ENCODE data around the gene KYAT1. TPM values are rescaled to one million over a fixed set of nuclear protein-coding genes. Genes with fewer than 3 reads are reported as not detected.

The KYAT1 gene
- total and polyA plus RNA-seq, 2 of the 8 experiments (the other 6 are each of a cell fraction or from before 2014, with no cell fraction given) = 30.4 to 42.2 TPM

GRCh38 chr9:128838338-128838737 lies 43.4 kb downstream of the KYAT1 start:
- Histone ChIP-seq H2BK5ac (ENCODE audit: low read depth, low read length) (no peak overlapping the region), H3K56ac (replicated peaks; ENCODE audit: insufficient read length, low read depth, low read length) (no peak overlapping the region), H3K23me2 (ENCODE audit: low read depth, low read length) (no peaks in the 10 kb centered on the region), H3K79me2 (ENCODE audit: control insufficient read depth in 1 of 2, insufficient read depth in 2 of 2, low read length in 2 of 2) (no peaks in the 10 kb centered on the region), H3K4me3 (ENCODE audit: extremely low read depth in 1 of 4, insufficient read depth in 2 of 4, low read depth in 3 of 4, low read length in 4 of 4) (no peak overlapping the region), H3K36me3 (ENCODE audit: control insufficient read depth in 2 of 4, insufficient read depth in 4 of 4, low read length in 3 of 4) (peaks cover 0 to 10% (median 3%) of the 10 kb centered on the region in 4 experiments; a peak in 5 of 8 replicates), H3K4ac (replicated peaks; ENCODE audit: insufficient read length, low read depth, low read length) (no peak overlapping the region), H3K27ac (ENCODE audit: low read depth, low read length) (no peak overlapping the region), H2BK15ac (ENCODE audit: low read length) (no peak overlapping the region), H4K91ac (replicated peaks; ENCODE audit: insufficient read length, low read length) (no peak overlapping the region), H4K20me1 (replicated peaks in 1 of 2; ENCODE audit: control insufficient read depth in 1 of 2, insufficient read depth in 2 of 2, low read length in 2 of 2) (peaks cover 0 to 9% of the 10 kb centered on the region in 2 experiments), H2BK20ac (ENCODE audit: low read length) (no peak overlapping the region), H3K18ac (ENCODE audit: extremely low read depth, low read length) (no peak overlapping the region), H3K4me2 (ENCODE audit: insufficient read depth in 1 of 2, low read depth in 2 of 2, low read length in 2 of 2) (no peak overlapping the region), H3K79me1 (ENCODE audit: low read depth, low read length) (no peaks in the 10 kb centered on the region), H3K27me3 (replicated peaks in 1 of 4; ENCODE audit: control insufficient read depth in 3 of 4, extremely low read depth in 1 of 4, insufficient read depth in 3 of 4, low read length in 3 of 4) (no peaks in the 10 kb centered on the region), H3K9me3 (ENCODE audit: insufficient read depth in 2 of 2, low read depth in 1 of 2, low read length in 1 of 2) (no peaks in the 10 kb centered on the region), H4K8ac (ENCODE audit: extremely low read depth, insufficient read depth, low read length) (no peak overlapping the region; the same call in 1 of the 2 replicates), H2BK12ac (ENCODE audit: low read depth, low read length) (no peak overlapping the region), H3K4me1 (replicated peaks in 1 of 4; ENCODE audit: control insufficient read depth in 3 of 4, insufficient read depth in 4 of 4, low read length in 3 of 4) (no peaks in the 10 kb centered on the region), H3K9ac (replicated peaks in 1 of 4; ENCODE audit: extremely low read depth in 1 of 4, low read depth in 3 of 4, low read length in 3 of 4) (no peak overlapping the region), H2AK5ac (ENCODE audit: low read depth, low read length) (no peak overlapping the region), H2BK120ac (replicated peaks; ENCODE audit: low read depth, low read length) (no peak overlapping the region), H4K5ac (ENCODE audit: insufficient read length, low read depth, low read length) (no peak overlapping the region), H3K14ac (ENCODE audit: insufficient read length) (no peak overlapping the region), H2AFZ (ENCODE audit: low read length) (no peak overlapping the region), H3K23ac (ENCODE audit: insufficient read length) (no peak overlapping the region)
- 91% methylated on average over 3 of the region's 3 CpGs; no CpG with 5 or more reads in 1 of the 2 experiments for WGBS, 2 experiments (ENCODE audit: extremely low coverage in 1 of 2, insufficient coverage in 1 of 2, insufficient read length in 1 of 2, insufficient replicate concordance in 2 of 2, low coverage in 1 of 2, low lambda C conversion rate in 2 of 2, missing lambda C conversion rate in 1 of 2)
- FAIRE-seq (no peak), DNase-seq (ENCODE audit: low read depth in 1 of 2, low spot score in 2 of 2) (no peak)
- ChIA-PET CTCF (ENCODE audit: partially characterized antibody) (interaction anchor here (0.8 to 1.3 kb wide), 4 partner anchors 11 to 89 kb away, joined by 3 to 4 read pairs (median 3); no protein-coding TSS in a partner anchor), POLR2A (ENCODE audit: partially characterized antibody) (interaction anchor here (0.5 to 1.7 kb wide), 3 partner anchors 9 to 536 kb away, joined by 3 to 6 read pairs (median 3); partner anchors contain the start of gene SPOUT1)
- TF ChIP-seq RAD21 (IDR thresholded peaks at IDR 0.05 in 1 of 2, conservative IDR thresholded peaks at IDR 0.05 in 1 of 2; ENCODE audit: low read depth in 2 of 2, low read length in 2 of 2) (no peak), EGR1 (IDR thresholded peaks at IDR 0.05; ENCODE audit: borderline replicate concordance, low read depth, low read length) (no peak), FOSL1 (IDR thresholded peaks at IDR 0.05; ENCODE audit: insufficient read depth, low read depth, low read length) (no peak), KDM1A (IDR thresholded peaks at IDR 0.05; ENCODE audit: borderline replicate concordance, low read length) (no peak), RBBP5 (IDR thresholded peaks at IDR 0.05; ENCODE audit: borderline replicate concordance, low read depth, low read length) (no peak), KDM5A (IDR thresholded peaks at IDR 0.05; ENCODE audit: low read length) (no peak), JUND (IDR thresholded peaks at IDR 0.05; ENCODE audit: low read length) (no peak), CREB1 (IDR thresholded peaks at IDR 0.05) (no peak), CEBPB (IDR thresholded peaks at IDR 0.05; ENCODE audit: low read depth, low read length) (no peak), POU5F1 (IDR thresholded peaks at IDR 0.05; ENCODE audit: low read depth, low read length) (no peak), USF2 (IDR thresholded peaks at IDR 0.05; ENCODE audit: low read length) (no peak), SP1 (IDR thresholded peaks at IDR 0.05; ENCODE audit: low read depth, low read length) (no peak), E2F6 (IDR thresholded peaks at IDR 0.05) (no peak)

Measured in H1 (cell line).